HG02938 (cell line): ENCODE measurements around the gene GLB1L.
A peak's percentile ranks its signal among the peaks of the same experiment; 100 is the strongest.
"Not testable (repeated sequence)": the region's sequence is repeated elsewhere in the genome, so short reads cannot be mapped to it uniquely, and the experiment has no call there.

Experiments used
- ATAC-seq: cut with Tn5 transposase; IDR thresholded peaks from one replicate; pipeline ENCODE4 v1.9.1; 2021; ENCODE audit warnings: mild to moderate bottlenecking, moderate library complexity; ENCODE audit not compliant: unreplicated experiment

Gene GLB1L

DNA sequence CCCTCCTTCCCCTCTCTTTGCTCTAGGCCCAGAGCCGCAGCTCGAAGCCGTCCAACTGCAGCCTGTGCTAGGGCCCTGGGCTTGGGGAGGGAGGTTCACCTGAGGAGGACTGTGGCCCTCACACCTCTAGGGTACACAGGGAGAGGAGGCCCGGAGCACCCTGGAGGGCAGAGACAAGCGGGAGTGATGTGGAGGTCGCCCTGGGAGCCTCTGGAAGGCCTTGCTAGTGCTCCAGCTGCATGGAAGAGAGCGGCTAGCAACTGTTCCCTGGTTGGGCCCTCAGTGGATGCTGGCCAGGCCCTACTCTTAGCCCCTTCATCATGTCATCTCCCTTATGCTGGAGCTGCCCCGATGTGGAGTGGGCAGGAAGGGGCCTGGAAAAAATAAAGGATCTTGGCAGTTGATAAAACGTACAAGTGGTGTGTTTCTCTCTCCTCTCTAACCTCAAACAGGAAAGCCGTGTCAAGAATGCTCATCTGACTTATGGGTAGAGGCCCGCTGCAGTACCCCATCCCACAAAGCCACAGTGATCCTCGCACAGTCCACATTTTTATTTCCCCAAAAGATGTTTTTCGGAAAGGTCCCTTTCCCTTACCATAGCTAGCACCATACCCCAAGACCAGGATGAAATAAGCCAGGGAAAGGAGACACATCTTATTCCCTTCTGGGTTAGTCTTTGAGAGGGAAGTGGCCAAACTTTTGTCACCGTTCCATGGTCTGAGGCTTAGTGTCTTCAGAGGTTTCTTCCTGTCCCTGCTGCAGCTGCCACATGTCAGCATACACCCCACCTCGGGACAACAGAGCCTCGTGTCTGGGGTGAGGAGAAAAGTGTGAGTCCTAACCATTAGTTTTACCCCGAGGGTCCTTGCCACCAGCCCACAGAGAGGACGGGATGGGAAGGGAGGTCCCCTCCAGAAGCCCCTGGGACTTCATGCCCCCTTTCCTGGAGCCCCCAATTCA is 35.7 kb downstream of the GLB1L start:
- no peak for ATAC-seq

DNA sequence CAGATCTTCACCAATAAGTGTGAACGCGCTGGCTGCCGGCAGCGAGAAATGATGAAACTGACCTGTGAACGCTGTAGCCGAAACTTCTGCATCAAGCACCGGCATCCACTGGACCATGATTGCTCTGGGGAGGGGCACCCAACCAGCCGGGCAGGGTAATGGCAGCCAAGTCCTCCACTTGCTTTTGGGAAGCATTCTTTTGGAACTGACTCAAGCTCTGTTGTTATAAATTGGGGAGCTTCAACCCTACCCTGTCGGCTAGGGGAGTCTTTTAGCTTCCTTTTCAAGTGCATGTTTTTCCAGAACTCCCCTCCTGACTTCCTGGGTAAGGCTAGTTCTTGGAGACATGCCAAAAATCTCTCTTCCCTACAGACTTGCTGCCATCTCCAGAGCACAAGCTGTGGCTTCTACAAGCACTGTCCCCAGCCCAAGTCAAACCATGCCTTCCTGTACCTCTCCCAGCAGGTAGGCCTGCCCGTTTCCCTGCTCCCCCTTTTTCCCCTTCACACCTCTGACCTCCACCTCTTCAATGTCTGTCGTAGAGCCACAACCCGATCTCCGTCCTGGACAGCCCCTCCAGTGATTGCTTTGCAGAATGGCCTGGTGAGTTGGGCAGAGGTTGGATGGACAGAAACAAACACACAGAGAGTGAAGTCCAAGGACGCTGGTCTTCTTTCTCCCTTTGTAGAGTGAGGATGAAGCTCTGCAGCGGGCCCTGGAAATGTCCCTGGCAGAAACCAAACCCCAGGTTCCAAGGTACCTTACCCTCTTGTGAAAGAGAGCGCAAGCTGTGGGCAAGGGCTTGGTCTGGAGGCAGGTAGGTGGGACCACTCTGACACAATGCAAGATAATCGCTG is 37.1 kb downstream of the GLB1L start:
- ATAC-seq: no peak

DNA sequence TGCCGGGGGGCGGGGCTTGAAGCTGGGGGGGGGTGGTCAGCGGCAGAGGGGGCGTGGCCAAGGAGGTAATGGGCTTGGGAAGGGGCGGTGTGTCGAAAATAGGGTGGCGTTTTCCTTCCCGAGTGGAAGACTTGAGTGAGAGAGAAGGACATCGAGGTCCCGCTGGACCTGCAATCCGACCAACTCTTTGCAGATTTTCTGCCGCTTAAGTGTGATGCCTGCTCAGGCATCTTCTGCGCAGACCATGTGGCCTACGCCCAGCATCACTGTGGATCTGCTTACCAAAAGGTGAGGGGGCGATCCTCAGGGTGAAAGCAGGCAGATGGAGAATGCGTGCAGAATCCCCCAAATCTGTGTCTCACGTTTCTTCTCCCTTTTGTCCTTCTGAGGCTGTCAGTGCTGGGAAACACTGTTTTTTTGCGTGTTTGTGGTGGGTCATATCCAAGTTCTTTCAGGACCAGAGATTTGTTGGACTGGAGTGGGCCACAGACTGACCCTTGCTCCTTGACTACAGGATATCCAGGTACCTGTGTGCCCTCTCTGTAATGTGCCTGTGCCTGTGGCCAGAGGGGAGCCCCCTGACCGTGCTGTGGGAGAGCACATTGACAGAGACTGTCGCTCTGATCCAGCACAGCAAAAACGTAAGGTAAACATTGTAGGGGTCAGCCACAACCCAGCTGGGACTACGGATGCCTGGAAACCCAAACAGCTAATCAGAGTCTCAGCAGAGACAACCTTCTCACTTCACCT is 37.9 kb downstream of the GLB1L start:
- ATAC-seq: no peak

DNA sequence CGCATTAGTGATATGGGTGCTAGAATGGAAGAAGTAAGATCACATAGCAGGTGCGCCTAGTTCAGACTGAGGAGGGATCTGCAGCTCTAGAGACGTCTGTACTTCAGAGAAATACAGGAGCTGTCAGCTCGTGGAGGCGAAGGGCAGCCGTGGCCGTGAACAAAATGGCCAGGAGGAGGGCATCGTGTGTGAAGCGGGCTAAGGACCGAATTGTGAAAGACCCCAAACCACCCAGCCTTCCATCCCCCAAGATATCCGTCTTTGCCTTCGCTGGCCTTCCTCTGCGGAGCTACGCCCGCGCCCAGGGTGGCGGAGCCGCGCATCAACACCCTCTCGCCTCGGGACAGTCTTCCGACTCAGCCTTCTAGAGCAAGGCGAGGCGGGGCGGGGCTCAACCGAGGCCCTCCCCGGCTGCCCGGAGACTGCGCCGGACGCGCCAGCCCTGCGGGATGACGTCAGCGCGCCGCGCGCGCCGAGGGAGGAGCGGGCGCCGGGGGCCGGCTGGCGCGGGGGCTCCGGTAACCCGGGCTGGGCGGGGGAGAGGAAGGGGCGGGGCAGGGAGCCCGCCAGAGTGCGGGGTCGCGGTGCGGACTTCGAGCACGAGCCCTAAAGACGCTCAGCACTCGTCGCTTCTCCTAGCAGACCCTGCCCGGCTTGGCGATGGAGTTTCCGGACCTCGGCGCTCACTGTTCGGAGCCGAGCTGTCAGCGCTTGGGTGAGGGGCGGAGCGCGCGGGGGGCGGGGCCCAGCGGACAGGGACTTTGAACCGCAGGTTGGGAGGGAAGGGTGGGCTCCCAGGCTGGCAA is 38.7 kb downstream of the GLB1L start, which contains the start of gene ZFAND2B:
ZFAND2B (plus strand) TSS at position 455 of the 806 bp plus-strand sequence; CDS start at position 661, 206 bp downstream.
- peak; percentile 94 for ATAC-seq

GRCh38 chr2:219205981-219206327 is 39.3 kb downstream of the GLB1L start:
- no peak for ATAC-seq

GRCh38 chr2:219205165-219205538 is 40.1 kb downstream of the GLB1L start:
- no peak for ATAC-seq

GRCh38 chr2:219204425-219205164 is 40.6 kb downstream of the GLB1L start:
- ATAC-seq: no peak

GRCh38 chr2:219201331-219201730 is 43.9 kb downstream of the GLB1L start:
- not testable (repeated sequence) for ATAC-seq

DNA sequence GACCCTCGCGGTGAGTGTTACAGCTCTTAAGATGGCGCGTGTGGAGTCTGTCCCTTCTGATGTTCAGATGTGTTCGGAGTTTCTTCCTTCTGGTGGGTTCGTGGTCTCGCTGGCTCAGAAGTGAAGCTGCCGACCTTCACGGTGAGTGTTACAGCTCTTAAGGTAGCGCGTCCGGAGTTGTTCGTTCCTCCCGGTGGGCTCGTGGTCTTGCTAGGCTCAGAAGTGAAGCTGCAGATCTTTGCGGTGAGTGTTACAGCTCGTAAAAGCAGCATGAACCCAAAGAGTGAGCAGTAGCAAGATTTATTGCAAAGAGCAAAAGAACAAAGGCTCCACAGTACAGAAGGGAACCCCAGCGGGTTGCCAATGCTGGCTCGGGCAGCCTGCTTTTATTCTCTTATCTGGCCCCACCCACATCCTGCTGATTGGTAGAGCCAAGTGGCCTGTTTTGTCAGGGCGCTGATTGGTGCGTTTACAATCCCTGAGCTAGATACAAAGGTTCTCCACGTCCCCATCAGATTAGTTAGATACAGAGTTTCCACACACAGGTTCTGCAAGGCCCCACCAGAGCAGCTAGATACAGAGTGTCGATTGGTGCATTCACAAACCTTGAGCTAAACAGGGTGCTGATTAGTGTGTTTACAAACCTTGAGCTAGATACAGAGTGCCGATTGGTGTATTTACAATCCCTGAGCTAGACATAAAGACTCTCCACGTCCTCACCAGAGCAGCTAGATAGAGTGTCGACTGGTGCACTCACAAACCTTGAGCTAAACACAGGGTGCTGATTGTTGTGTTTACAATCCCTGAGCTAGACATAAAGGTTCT is 44.5 kb downstream of the GLB1L start:
- ATAC-seq: not testable (repeated sequence)

DNA sequence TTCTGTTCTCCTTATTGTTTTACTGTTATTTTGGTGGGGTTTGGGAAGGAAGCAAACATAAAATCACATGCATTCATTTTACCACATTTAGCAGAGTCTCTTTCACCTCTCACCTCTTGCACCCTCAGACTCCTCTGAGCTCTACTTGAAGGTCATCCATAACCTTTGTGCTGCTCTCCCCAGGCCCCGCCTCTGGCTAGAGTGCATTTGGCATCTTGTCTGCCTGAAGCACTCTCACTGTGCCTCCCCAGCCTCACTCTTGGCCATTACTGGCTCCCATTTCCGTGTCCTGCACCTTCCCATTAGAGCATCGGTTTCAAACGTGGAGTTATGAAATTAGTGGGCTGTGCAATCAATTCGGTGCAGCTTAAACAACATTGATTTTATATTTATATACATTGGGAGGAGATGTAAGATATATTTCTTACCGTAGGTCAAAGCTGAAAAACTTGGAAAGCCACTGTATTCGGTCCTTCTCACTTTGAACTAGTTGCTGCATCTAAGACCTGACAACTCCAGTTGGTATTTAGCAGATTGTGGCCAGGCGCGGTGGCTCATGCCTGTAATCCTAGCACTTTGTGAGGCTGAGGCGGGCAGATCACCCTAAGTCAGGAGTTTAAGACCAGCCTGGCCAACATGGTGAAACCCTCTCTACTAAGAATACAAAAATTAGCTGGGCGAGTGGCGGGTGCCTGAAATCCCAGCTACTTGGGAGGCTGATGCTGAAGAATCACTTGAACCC is 45.6 kb downstream of the GLB1L start:
- no peak for ATAC-seq

- no peak for ATAC-seq
Observed at GRCh38 chr2:219198974-219199373, 46.3 kb downstream of the GLB1L start.

DNA sequence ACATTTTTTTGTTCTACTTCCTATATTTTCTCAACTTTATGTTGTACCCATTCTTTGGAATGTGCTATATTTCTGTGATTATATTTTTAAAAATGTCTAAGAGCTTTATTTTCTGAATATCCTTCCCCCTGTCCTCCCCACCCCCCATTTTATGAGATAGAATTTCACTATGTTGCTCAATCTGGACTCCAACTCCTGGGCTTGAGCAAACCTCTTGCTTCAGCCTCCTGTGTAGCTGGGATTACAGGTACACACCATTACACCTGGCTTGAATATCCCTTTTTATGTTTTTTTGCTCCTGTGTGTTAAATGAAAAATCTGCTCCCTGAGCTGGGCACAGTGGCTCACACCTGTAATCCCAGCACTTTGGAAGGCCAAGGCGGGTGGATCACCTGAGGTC is 47.9 kb downstream of the GLB1L start:
- no peak for ATAC-seq

DNA sequence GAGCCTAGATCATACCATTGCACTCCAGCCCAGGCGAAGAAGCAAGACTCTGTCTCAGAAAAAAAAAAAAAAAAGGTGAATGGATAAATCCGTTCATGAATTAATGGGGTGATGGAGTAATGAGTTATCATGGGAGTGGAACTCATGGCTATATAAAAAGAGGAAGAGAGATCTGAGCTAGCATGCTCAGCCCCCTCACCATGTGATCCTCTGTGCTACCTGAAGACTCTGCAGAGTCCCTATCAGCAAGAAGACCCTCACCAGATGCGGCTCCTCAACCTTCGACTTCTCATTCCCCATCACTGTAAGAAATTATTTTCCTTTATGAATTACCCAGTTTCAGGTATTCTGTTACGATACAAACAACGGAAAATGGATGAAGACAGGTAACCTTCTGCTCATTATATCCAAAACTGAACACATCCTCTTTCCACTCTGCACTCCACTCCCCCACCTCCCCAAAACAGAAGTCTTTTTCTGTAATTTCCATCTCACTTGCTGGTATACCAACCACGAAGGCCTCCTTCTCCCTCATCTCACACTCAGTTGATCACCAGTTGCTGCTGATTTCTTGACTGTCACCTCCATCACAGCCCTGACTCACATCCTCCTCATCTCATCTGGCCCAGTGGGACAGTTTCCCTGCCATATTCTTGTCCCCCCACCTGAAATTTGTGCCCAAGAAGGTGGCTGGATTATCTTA is 58.3 kb downstream of the GLB1L start:
- ATAC-seq: no peak
